ENCODE results near the gene C1GALT1. TPM values are rescaled to one million over a fixed set of nuclear protein-coding genes. Genes with fewer than 3 reads are reported as not detected.

Gene C1GALT1
- total and polyA plus RNA-seq, 2 donors (not counting 3 experiments of a cell fraction or from before 2014, with no cell fraction given) = 18.3 to 31.1 TPM

GRCh38 chr7:7180725-7181449 is 1.5 kb upstream of the C1GALT1 start:
- Histone ChIP-seq H3K9ac (replicated peaks; ENCODE audit: extremely low read depth, insufficient read depth, low read length) (no peak overlapping the region), H3K4me3 (replicated peaks in 1 of 3; ENCODE audit: insufficient read depth in 1 of 3, low read depth in 1 of 3, low read length in 3 of 3) (peak overlapping the region in 1 of 3 experiments; percentile 91), H3K9me3 (replicated peaks; ENCODE audit: control insufficient read depth, insufficient read depth, low read length) (no peaks in the 10 kb centered on the region), H3K27me3 (ENCODE audit: control insufficient read depth in 2 of 2, insufficient read depth in 2 of 2, low read length in 2 of 2) (no peaks in the 10 kb centered on the region), H3K9me1 (replicated peaks; ENCODE audit: control insufficient read depth, extremely low read depth, insufficient read depth, low read length) (no peaks in the 10 kb centered on the region), H2AFZ (ENCODE audit: low read depth, low read length) (no peak overlapping the region), H3K4me1 (ENCODE audit: control insufficient read depth, extremely low read depth, insufficient read depth, low read length) (peaks cover 35% of the 10 kb centered on the region), H3K79me2 (ENCODE audit: control insufficient read depth, insufficient read depth, low read length) (peaks cover 24% of the 10 kb centered on the region), H3K36me3 (ENCODE audit: control insufficient read depth in 2 of 2, extremely low read depth in 1 of 2, insufficient read depth in 2 of 2, low read length in 2 of 2) (no peaks in the 10 kb centered on the region), H3K27ac (ENCODE audit: insufficient read depth, low read depth, low read length) (peak overlapping the region; percentile 78), H3K4me2 (ENCODE audit: insufficient read depth, low read length) (peak overlapping the region; percentile 95), H4K20me1 (replicated peaks; ENCODE audit: control insufficient read depth, extremely low read depth, insufficient read depth, low read length) (no peaks in the 10 kb centered on the region)
- TF ChIP-seq POLR2AphosphoS5 (IDR thresholded peaks at IDR 0.05; ENCODE audit: insufficient read depth, low read depth, low read length) = no peak
- TF ChIP-seq FOS (IDR thresholded peaks at IDR 0.05; ENCODE audit: borderline replicate concordance, insufficient read depth, low read length) = no peak
- TF ChIP-seq POLR2A (IDR thresholded peaks at IDR 0.05; ENCODE audit: low read depth, low read length) = no peak
- TF ChIP-seq, protein P1, sequence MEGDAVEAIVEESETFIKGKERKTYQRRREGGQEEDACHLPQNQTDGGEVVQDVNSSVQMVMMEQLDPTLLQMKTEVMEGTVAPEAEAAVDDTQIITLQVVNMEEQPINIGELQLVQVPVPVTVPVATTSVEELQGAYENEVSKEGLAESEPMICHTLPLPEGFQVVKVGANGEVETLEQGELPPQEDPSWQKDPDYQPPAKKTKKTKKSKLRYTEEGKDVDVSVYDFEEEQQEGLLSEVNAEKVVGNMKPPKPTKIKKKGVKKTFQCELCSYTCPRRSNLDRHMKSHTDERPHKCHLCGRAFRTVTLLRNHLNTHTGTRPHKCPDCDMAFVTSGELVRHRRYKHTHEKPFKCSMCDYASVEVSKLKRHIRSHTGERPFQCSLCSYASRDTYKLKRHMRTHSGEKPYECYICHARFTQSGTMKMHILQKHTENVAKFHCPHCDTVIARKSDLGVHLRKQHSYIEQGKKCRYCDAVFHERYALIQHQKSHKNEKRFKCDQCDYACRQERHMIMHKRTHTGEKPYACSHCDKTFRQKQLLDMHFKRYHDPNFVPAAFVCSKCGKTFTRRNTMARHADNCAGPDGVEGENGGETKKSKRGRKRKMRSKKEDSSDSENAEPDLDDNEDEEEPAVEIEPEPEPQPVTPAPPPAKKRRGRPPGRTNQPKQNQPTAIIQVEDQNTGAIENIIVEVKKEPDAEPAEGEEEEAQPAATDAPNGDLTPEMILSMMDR (IDR thresholded peaks at IDR 0.05; ENCODE audit: extremely low read depth in 1 of 2, insufficient read depth in 1 of 2, low read depth in 1 of 2, low read length in 2 of 2) = no peak
- TF ChIP-seq, protein P2, sequence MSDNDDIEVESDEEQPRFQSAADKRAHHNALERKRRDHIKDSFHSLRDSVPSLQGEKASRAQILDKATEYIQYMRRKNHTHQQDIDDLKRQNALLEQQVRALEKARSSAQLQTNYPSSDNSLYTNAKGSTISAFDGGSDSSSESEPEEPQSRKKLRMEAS (IDR thresholded peaks at IDR 0.05; ENCODE audit: insufficient read depth, insufficient read length) = no peak
- no peak for TF ChIP-seq MYC (IDR thresholded peaks at IDR 0.05; ENCODE audit: low read depth, low read length)
- no peak for TF ChIP-seq EZH2 (IDR thresholded peaks at IDR 0.05; ENCODE audit: borderline replicate concordance, low read depth, low read length, severe bottlenecking)
- no peak for TF ChIP-seq GATA2 (IDR thresholded peaks at IDR 0.05; ENCODE audit: insufficient read depth, insufficient read length, low read depth, low read length)
- POLR2A ChIA-PET = interaction anchor here (1.1 kb wide), 1 partner anchor 81 kb away, joined by 4 read pairs; no protein-coding TSS in a partner anchor
- intact Hi-C loops (cut with micrococcal nuclease) (loop anchor here (5.0 kb wide), 3 partner anchors 241 to 361 kb away; no protein-coding TSS in a partner anchor), dilution Hi-C loops (cut with MboI; ENCODE audit: extremely low pct_ligation_motif_present, low sequenced_read_pairs) (no loop called here)
- no peak for FAIRE-seq
- no peak for DNase-seq (ENCODE audit: low read depth, low spot score)
- CTCF ChIA-PET = interaction anchor here (1.4 to 1.5 kb wide), 2 partner anchors 41 to 67 kb away, joined by 3 to 4 read pairs; no protein-coding TSS in a partner anchor
- no TSS peak for BruUV-seq (replicated peaks)

All from endothelial cell of umbilical vein (primary cell).